Liver (tissue), 9 donors: ENCODE results near the gene TMCO4. TPM values are rescaled to one million over a fixed set of nuclear protein-coding genes. Genes with fewer than 3 reads are reported as not detected.
"Not testable (repeated sequence)": the region's sequence is repeated elsewhere in the genome, so short reads cannot be mapped to it uniquely, and the experiment has no call there.

Experiments
- DNase-seq: peaks from one replicate; pipeline ENCODE4 v3.0.0-alpha.2; 2017; ENCODE audit warnings: low spot score
- H3K27ac ChIP-seq, 2 donors: one replicate each; pipeline ENCODE4 v1.7.0; 2013; ENCODE audit warnings: inconsistent platforms in 2 of 2, low read length in 2 of 2, control low read depth in 1 of 2, low read depth in 1 of 2, mild to moderate bottlenecking in 1 of 2
- H3K27me3 ChIP-seq, 4 donors: one replicate each; pipeline versions ENCODE4 v1.6.1 to v1.7.0; 2013; ENCODE audit warnings: low read length in 3 of 4, inconsistent platforms in 1 of 4, mild to moderate bottlenecking in 1 of 4, moderate library complexity in 1 of 4; ENCODE audit not compliant: control insufficient read depth in 4 of 4, insufficient read depth in 4 of 4
- H3K36me3 ChIP-seq, 4 donors: one replicate each; pipeline versions ENCODE4 v1.6.1 to v1.7.0; 2013; ENCODE audit warnings: low read length in 3 of 4, mild to moderate bottlenecking in 3 of 4, low read depth in 1 of 4, moderate library complexity in 1 of 4; ENCODE audit not compliant: control insufficient read depth in 4 of 4, insufficient read depth in 3 of 4
- H3K4me1 ChIP-seq, 4 donors: one replicate each; pipeline versions ENCODE4 v1.6.1 to v1.7.0; 2013; ENCODE audit warnings: low read length in 3 of 4, mild to moderate bottlenecking in 3 of 4, moderate library complexity in 1 of 4; ENCODE audit not compliant: control insufficient read depth in 4 of 4, insufficient read depth in 4 of 4
- H3K4me3 ChIP-seq, 3 donors: one replicate each; pipeline versions ENCODE4 v1.6.1 to v1.7.0; 2013; ENCODE audit warnings: low read length in 3 of 3, control low read depth in 1 of 3, low read depth in 1 of 3, mild to moderate bottlenecking in 1 of 3
- H3K9ac ChIP-seq, 2 donors: one replicate each; pipeline ENCODE4 v1.7.0; 2013; ENCODE audit warnings: low read length in 2 of 2, mild to moderate bottlenecking in 2 of 2, moderate library complexity in 2 of 2, control low read depth in 1 of 2, low read depth in 1 of 2
- H3K9me3 ChIP-seq, 4 donors: one replicate each; pipeline versions ENCODE4 v1.6.1 to v1.7.0; 2013; ENCODE audit warnings: low read length in 3 of 4; ENCODE audit not compliant: control insufficient read depth in 4 of 4
- CTCF ChIP-seq: fragments of 150-350 bp; IDR thresholded peaks from 2 replicates; pipeline ENCODE4 v1.5.1; 2017; ENCODE audit warnings: improper control_type of control experiment, low read depth, low read length; ENCODE audit not compliant: missing input control
- FOXA1 ChIP-seq: IDR thresholded peaks from 2 replicates; pipeline ENCODE4 v1.6.1; 2016; ENCODE audit warnings: antibody characterized with exemption
- GABPA ChIP-seq, 2 donors: IDR thresholded peaks in 1 of 2; conservative IDR thresholded peaks in 1 of 2; 2 replicates each; pipeline ENCODE4 v1.6.1; 2016; ENCODE audit warnings: antibody characterized with exemption in 2 of 2, mild to moderate bottlenecking in 1 of 2, moderate library complexity in 1 of 2
- HNF4A ChIP-seq, 2 donors: conservative IDR thresholded peaks; 2 replicates each; pipeline ENCODE4 v1.6.1; 2016; ENCODE audit warnings: antibody characterized with exemption in 2 of 2, mild to moderate bottlenecking in 2 of 2
- MAX ChIP-seq: IDR thresholded peaks from 2 replicates; pipeline ENCODE4 v1.6.1; 2016; ENCODE audit warnings: antibody characterized with exemption
- SP1 ChIP-seq: IDR thresholded peaks from 2 replicates; pipeline ENCODE4 v1.6.1; 2018; ENCODE audit warnings: antibody characterized with exemption, mild to moderate bottlenecking
- ZBTB33 ChIP-seq: IDR thresholded peaks from 2 replicates; pipeline ENCODE4 v1.6.1; 2016; ENCODE audit warnings: antibody characterized with exemption
- WGBS: extraction: QIAGEN DNeasy Blood & Tissue Kit; methylation state at CpG from one replicate; pipeline ENCODE4 v1.1.7; 2013; 5-methylcytosine and 5-hydroxymethylcytosine counted together
- polyA plus RNA-seq, 2 donors: library from polyadenylated mRNA; stranded (reverse) in 1 of 2; unstranded in 1 of 2; fragments of 200-250 nt in 1 of 2; fragments of >200 nt in 1 of 2; fragmentation: Nextera tagmentation in 1 of 2; extraction: Ambion mirVana in 1 of 2; gene quantifications; one replicate each; pipeline versions ENCODE4 v1.2.1 to v1.2.3, GENCODE V29; 2013 to 2015
- total RNA-seq, 2 donors: library from RNA; depleted of rRNA; stranded (reverse); fragments of >200 nt; gene quantifications; one replicate each; pipeline ENCODE4 v1.2.3, GENCODE V29; 2014
- donor health status: healthy.
- donor health status: healthy.
- donor health status: healthy.
- donor health status: healthy.
- donor health status: healthy.

The TMCO4 gene
- total and polyA plus RNA-seq, 4 donors: 4.0 to 9.5 (median 6.0) TPM

- H3K4me3 ChIP-seq: no peak overlapping the region
- H3K27me3 ChIP-seq: peaks cover 0 to 8% (median 0%) of the 10 kb centered on the region in 4 donors
- TF ChIP-seq GABPA (IDR thresholded peaks at IDR 0.05 in 1 of 2, conservative IDR thresholded peaks at IDR 0.05 in 1 of 2): no peak
- no peak for TF ChIP-seq ZBTB33
- no peak for TF ChIP-seq CTCF
- no peak for TF ChIP-seq MAX
- no peak for TF ChIP-seq SP1
- peaks cover 3 to 12% (median 8%) of the 10 kb centered on the region in 4 donors for H3K4me1 ChIP-seq
- H3K36me3 ChIP-seq: no peaks in the 10 kb centered on the region
- 50% methylated on average over 7 of the region's 7 CpGs for WGBS
- no peak overlapping the region for H3K27ac ChIP-seq
- H3K9ac ChIP-seq: no peak overlapping the region
- no peaks in the 10 kb centered on the region for H3K9me3 ChIP-seq
- DNase-seq: no peak
Observed at GRCh38 chr1:19643121-19643520, 156.6 kb downstream of the TMCO4 start.

- no peaks in the 10 kb centered on the region for H3K36me3 ChIP-seq
- no peak overlapping the region for H3K9ac ChIP-seq
- peaks cover 0 to 8% (median 0%) of the 10 kb centered on the region in 4 donors for H3K27me3 ChIP-seq
- peaks cover 3 to 12% (median 8%) of the 10 kb centered on the region in 4 donors for H3K4me1 ChIP-seq
- WGBS: 47% methylated on average over 14 of the region's 14 CpGs
- no peaks in the 10 kb centered on the region for H3K9me3 ChIP-seq
- TF ChIP-seq HNF4A (conservative IDR thresholded peaks at IDR 0.05): peak in 1 of 2 donors; percentile 40
- no peak for TF ChIP-seq FOXA1
- H3K27ac ChIP-seq: no peak overlapping the region
- DNase-seq: no peak
- H3K4me3 ChIP-seq: no peak overlapping the region
Observed at GRCh38 chr1:19640363-19641316, 159.1 kb downstream of the TMCO4 start.

- Histone ChIP-seq H3K9me3 (no peaks in the 10 kb centered on the region), H3K9ac (no peak overlapping the region), H3K4me3 (no peak overlapping the region), H3K36me3 (no peaks in the 10 kb centered on the region), H3K4me1 (peaks cover 3 to 12% (median 7%) of the 10 kb centered on the region in 4 donors), H3K27me3 (peaks cover 0 to 8% (median 0%) of the 10 kb centered on the region in 4 donors), H3K27ac (no peak overlapping the region)
- TF ChIP-seq HNF4A (conservative IDR thresholded peaks at IDR 0.05) (peak in 1 of 2 donors; percentile 11), FOXA1 (no peak)
- DNase-seq: no peak
- 35% methylated on average over 3 of the region's 3 CpGs for WGBS
Observed at GRCh38 chr1:19639999-19640362, 159.7 kb downstream of the TMCO4 start.

- not testable (repeated sequence) for H3K4me3 ChIP-seq, H3K36me3 ChIP-seq, H3K4me1 ChIP-seq, H3K9me3 ChIP-seq, DNase-seq, H3K9ac ChIP-seq, H3K27me3 ChIP-seq, H3K27ac ChIP-seq
- WGBS: 80% methylated on average over 10 of the region's 10 CpGs
Observed at GRCh38 chr1:19639228-19639627, 160.5 kb downstream of the TMCO4 start.
